ENCODE results near the gene GTF2F1. TPM values are rescaled to one million over a fixed set of nuclear protein-coding genes. Genes with fewer than 3 reads are reported as not detected.

GTF2F1 gene
- total RNA-seq, 1 donor, result 48.1 TPM

DNA sequence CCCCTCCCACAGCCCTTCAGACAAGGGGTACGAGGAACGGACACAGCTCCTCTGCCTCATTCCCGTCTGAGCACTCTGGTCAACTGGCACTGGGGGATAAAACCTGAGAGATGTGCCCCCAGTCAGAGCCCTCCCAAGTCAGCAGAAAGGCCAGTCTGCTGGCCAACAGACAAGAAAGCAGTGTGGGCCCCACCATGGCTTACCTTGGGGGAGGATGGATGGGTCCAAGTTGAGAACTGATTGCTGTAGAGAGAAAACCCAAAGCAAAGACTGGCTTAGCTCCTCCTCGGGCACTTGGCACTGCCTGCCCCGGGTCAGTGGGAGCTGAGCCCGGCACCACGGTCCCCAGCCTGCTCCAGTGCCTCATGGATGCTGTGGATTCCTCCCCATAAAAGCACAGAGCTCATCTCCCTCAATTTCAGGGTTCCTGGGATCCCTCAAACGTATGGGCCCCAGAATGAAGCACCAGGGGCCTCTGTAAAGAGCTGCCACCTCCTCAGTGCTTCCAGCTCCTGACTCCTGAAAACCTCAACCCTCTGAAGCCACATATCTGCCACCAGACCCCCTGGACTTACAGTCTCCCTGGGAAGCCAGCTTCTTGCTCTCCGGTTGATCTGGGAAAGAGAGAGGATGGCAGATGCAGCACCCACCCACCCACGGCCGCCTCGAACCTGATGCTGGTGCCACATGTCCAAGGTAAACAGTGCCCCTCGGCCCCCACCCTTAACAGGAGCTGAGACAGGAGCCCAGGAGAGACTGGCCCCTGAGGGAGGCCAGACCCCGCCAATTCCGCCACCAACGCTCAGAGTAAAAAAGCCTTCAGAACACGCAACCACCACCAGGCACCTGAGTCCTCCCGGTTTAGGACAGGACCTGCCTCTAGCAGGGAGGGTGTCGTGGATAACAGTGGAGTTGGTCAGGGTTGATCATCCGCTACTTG is 28.4 kb upstream of the GTF2F1 start:
- DNase-seq (ENCODE audit: insufficient read length, low spot score, missing footprints), result peak; percentile 66
- no peak overlapping the region for H3K27ac ChIP-seq (ENCODE audit: low read depth, low read length)
- no peak overlapping the region for H3K4me2 ChIP-seq (ENCODE audit: insufficient read depth, low read length)
- H3K9me3 ChIP-seq (ENCODE audit: low read depth, low read length), result no peaks in the 10 kb centered on the region
- peaks cover 5% of the 10 kb centered on the region for H3K4me1 ChIP-seq (ENCODE audit: insufficient read depth, low read length)
- peaks cover 64% of the 10 kb centered on the region for H3K36me3 ChIP-seq (ENCODE audit: insufficient read depth, low read length)
- H2AFZ ChIP-seq (ENCODE audit: low read length), result no peak overlapping the region
- peaks cover 63% of the 10 kb centered on the region for H4K20me1 ChIP-seq (ENCODE audit: insufficient read depth, low read length)
- no peak overlapping the region for H3K4me3 ChIP-seq (ENCODE audit: insufficient read depth, low read length)
- peaks cover 68% of the 10 kb centered on the region for H3K79me2 ChIP-seq (ENCODE audit: insufficient read depth, low read length)
- H3K27me3 ChIP-seq (ENCODE audit: insufficient read depth, low read length), result no peaks in the 10 kb centered on the region
- TF ChIP-seq, protein P1, sequence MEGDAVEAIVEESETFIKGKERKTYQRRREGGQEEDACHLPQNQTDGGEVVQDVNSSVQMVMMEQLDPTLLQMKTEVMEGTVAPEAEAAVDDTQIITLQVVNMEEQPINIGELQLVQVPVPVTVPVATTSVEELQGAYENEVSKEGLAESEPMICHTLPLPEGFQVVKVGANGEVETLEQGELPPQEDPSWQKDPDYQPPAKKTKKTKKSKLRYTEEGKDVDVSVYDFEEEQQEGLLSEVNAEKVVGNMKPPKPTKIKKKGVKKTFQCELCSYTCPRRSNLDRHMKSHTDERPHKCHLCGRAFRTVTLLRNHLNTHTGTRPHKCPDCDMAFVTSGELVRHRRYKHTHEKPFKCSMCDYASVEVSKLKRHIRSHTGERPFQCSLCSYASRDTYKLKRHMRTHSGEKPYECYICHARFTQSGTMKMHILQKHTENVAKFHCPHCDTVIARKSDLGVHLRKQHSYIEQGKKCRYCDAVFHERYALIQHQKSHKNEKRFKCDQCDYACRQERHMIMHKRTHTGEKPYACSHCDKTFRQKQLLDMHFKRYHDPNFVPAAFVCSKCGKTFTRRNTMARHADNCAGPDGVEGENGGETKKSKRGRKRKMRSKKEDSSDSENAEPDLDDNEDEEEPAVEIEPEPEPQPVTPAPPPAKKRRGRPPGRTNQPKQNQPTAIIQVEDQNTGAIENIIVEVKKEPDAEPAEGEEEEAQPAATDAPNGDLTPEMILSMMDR (IDR thresholded peaks at IDR 0.05; ENCODE audit: extremely low read depth, low read depth, low read length), result no peak

DNA sequence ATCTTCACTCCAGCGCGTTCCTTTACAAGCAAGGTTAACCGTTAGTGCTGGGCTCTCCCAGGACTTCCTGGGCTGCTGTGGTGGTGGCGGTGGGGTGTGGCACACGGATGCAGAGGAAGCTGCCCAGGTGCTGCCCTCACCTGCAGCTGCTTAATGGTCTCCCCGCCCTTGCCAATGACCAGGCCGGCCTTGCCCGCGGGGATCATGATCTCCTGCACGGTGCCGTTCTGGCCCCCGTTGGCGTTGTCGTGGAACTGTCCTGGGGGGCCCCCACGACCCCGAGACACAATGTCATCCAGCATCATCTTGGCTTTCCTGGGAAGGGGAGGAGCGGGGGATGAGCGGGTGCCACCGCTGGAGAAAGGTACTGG is 25.6 kb upstream of the GTF2F1 start:
- peaks cover 83% of the 10 kb centered on the region for H3K36me3 ChIP-seq (ENCODE audit: insufficient read depth, low read length)
- H2AFZ ChIP-seq (ENCODE audit: low read length), result no peak overlapping the region
- H3K4me1 ChIP-seq (ENCODE audit: insufficient read depth, low read length), result peaks cover 5% of the 10 kb centered on the region
- no peak overlapping the region for H3K27ac ChIP-seq (ENCODE audit: low read depth, low read length)
- no peaks in the 10 kb centered on the region for H3K27me3 ChIP-seq (ENCODE audit: insufficient read depth, low read length)
- H3K9me3 ChIP-seq (ENCODE audit: low read depth, low read length), result no peaks in the 10 kb centered on the region
- no peak overlapping the region for H3K4me3 ChIP-seq (ENCODE audit: insufficient read depth, low read length)
- peaks cover 60% of the 10 kb centered on the region for H3K79me2 ChIP-seq (ENCODE audit: insufficient read depth, low read length)
- DNase-seq (ENCODE audit: insufficient read length, low spot score, missing footprints), result no peak
- H4K20me1 ChIP-seq (ENCODE audit: insufficient read depth, low read length), result peaks cover 58% of the 10 kb centered on the region
- no peak overlapping the region for H3K4me2 ChIP-seq (ENCODE audit: insufficient read depth, low read length)
- TF ChIP-seq, protein P1 (IDR thresholded peaks at IDR 0.05; ENCODE audit: extremely low read depth, low read depth, low read length), result no peak

DNA sequence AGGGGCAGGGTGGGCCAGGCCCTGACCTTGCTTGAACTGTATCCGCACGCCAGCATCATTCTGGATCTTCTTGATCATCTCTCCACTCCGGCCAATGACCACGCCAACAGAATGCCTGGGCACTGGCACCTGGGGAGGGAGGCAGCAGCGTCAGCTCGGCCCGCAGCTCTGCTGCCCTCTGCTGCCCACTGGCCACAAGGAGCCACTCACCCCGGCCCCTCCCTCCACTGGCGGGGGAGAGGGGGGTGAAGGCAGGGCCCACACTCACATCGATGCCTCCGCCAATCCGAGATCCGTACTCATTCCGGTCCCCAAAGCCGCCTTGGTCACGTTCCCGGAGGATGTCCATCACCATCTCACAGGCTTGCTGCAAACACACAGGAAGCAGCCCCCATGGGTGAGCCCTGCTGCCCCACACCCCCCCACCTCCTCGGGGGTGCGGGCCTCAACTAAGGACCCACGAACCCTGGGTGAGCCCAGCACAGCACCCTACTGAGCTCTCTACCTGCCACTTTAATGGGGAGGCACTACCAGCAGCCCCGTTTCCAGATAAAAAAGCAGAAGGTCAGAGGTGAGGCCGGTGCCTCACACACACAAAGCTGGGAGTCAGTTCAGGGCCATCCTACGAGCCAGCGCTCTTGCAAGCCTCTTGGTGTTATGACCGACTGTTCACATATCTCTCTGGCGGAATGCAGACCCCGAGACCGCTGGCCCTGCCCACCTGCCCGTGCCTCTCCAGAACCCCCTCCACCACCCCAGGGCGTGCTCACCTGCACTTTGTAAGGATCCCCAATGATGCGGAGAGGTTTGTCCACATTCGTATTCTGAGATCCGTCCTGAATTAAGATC is 25.0 kb upstream of the GTF2F1 start:
- DNase-seq (ENCODE audit: insufficient read length, low spot score, missing footprints), result peak; percentile 97
- Histone ChIP-seq H4K20me1 (ENCODE audit: insufficient read depth, low read length) (peaks cover 52% of the 10 kb centered on the region), H3K27me3 (ENCODE audit: insufficient read depth, low read length) (no peaks in the 10 kb centered on the region), H3K4me2 (ENCODE audit: insufficient read depth, low read length) (no peak overlapping the region), H3K4me3 (ENCODE audit: insufficient read depth, low read length) (no peak overlapping the region), H3K9me3 (ENCODE audit: low read depth, low read length) (no peaks in the 10 kb centered on the region), H3K4me1 (ENCODE audit: insufficient read depth, low read length) (no peaks in the 10 kb centered on the region), H3K36me3 (ENCODE audit: insufficient read depth, low read length) (peaks cover 83% of the 10 kb centered on the region), H3K79me2 (ENCODE audit: insufficient read depth, low read length) (peaks cover 54% of the 10 kb centered on the region), H3K27ac (ENCODE audit: low read depth, low read length) (no peak overlapping the region), H2AFZ (ENCODE audit: low read length) (no peak overlapping the region)
- TF ChIP-seq, protein P1 (IDR thresholded peaks at IDR 0.05; ENCODE audit: extremely low read depth, low read depth, low read length), result peak; percentile 52

All from osteoblast (primary cell).